CD8-positive, alpha-beta memory T cell (primary cell): Measurements from ENCODE around the gene BEGAIN. TPM values are rescaled to one million over a fixed set of nuclear protein-coding genes. Genes with fewer than 3 reads are reported as not detected.

Source experiments
- CTCF ChIA-PET: fragments of 350-600 bp; sonication (Branson Sonifier 250); formaldehyde crosslinking; loops from one replicate; lab custom pipeline; 2021; ENCODE audit warnings: antibody characterized with exemption; lab: Charles Lee
- POLR2A ChIA-PET: fragments of 350-600 bp; sonication (Branson Sonifier 250); formaldehyde crosslinking; loops from one replicate; lab custom pipeline; 2021; ENCODE audit warnings: antibody characterized with exemption; lab: Charles Lee
- DNase-seq, 5 donors: peaks; one replicate each; pipeline versions ENCODE4 v3.0.0 to v3.0.0-alpha.2; 2020 to 2022; ENCODE audit warnings: mixed read lengths in 1 of 5
- H3K27ac ChIP-seq: one replicate; pipeline ENCODE4 v1.7.0; 2013; ENCODE audit warnings: low read depth, mild to moderate bottlenecking, low read length, moderate library complexity
- H3K27me3 ChIP-seq: 2 replicates; pipeline ENCODE4 v1.7.0; 2013; ENCODE audit warnings: low read length, mild to moderate bottlenecking; ENCODE audit not compliant: insufficient read depth, poor library complexity, severe bottlenecking
- H3K36me3 ChIP-seq: 2 replicates; pipeline ENCODE4 v1.7.0; 2013; ENCODE audit warnings: mild to moderate bottlenecking, low read length, moderate library complexity; ENCODE audit not compliant: insufficient read depth
- H3K4me1 ChIP-seq: 2 replicates; pipeline ENCODE4 v1.7.0; 2013; ENCODE audit warnings: mild to moderate bottlenecking, low read length, moderate library complexity; ENCODE audit not compliant: insufficient read depth
- H3K4me3 ChIP-seq: 2 replicates; pipeline ENCODE4 v1.7.0; 2013; ENCODE audit warnings: mild to moderate bottlenecking, low read length
- H3K9me3 ChIP-seq: 2 replicates; pipeline ENCODE4 v1.7.0; 2013; ENCODE audit warnings: mild to moderate bottlenecking, low read length
- H3K27ac Mint-ChIP-seq, 8 donors: one replicate each; pipeline ENCODE4 v1.8.0; 2020 to 2021; ENCODE audit warnings: mixed read lengths in 8 of 8, mild to moderate bottlenecking in 6 of 8, inconsistent platforms in 3 of 8, moderate library complexity in 3 of 8
- H3K27me3 Mint-ChIP-seq, 2 donors: one replicate each; pipeline ENCODE4 v1.8.0; 2020 to 2021; ENCODE audit warnings: mixed read lengths in 2 of 2, mild to moderate bottlenecking in 1 of 2, moderate library complexity in 1 of 2
- H3K36me3 Mint-ChIP-seq, 3 donors: one replicate each; pipeline ENCODE4 v1.8.0; 2020 to 2021; ENCODE audit warnings: mixed read lengths in 3 of 3, inconsistent platforms in 1 of 3, mild to moderate bottlenecking in 1 of 3
- H3K4me1 Mint-ChIP-seq, 3 donors: one replicate each; pipeline ENCODE4 v1.8.0; 2020 to 2021; ENCODE audit warnings: mixed read lengths in 3 of 3, inconsistent platforms in 1 of 3, mild to moderate bottlenecking in 1 of 3
- H3K4me3 Mint-ChIP-seq, 7 donors: one replicate each; pipeline ENCODE4 v1.8.0; 2020 to 2021; ENCODE audit warnings: mixed read lengths in 7 of 7, mild to moderate bottlenecking in 6 of 7, moderate library complexity in 4 of 7, inconsistent platforms in 2 of 7
- H3K9me3 Mint-ChIP-seq, 5 donors: one replicate each; pipeline ENCODE4 v1.8.0; 2020 to 2022; ENCODE audit warnings: mixed read lengths in 5 of 5, mild to moderate bottlenecking in 3 of 5, moderate library complexity in 2 of 5, inconsistent platforms in 1 of 5
- polyA plus RNA-seq: library from polyadenylated mRNA; unstranded; fragments of 300-500 nt; fragmentation: Illumina TruSeq; gene quantifications from one replicate; pipeline ENCODE4 v1.2.3, GENCODE V29; 2021
- total RNA-seq, 2 experiments: library from RNA; stranded (reverse); gene quantifications; one replicate each; pipeline ENCODE4 v1.2.3, GENCODE V29; 2021

The BEGAIN gene
- total and polyA plus RNA-seq, 3 experiments from 2014 or later = 0.26 to 2.4 (median 2.4) TPM

GRCh38 chr14:100626614-100627013 lies 39.4 kb upstream of the BEGAIN start:
- Mint-ChIP-seq H3K4me3 (no peak overlapping the region), H3K27ac (no peak overlapping the region), H3K36me3 (peaks cover 0 to 8% (median 0%) of the 10 kb centered on the region in 3 donors), H3K27me3 (peaks cover 14 to 38% of the 10 kb centered on the region in 2 donors), H3K9me3 (peaks cover 0 to 7% (median 0%) of the 10 kb centered on the region in 5 donors), H3K4me1 (peaks cover 0 to 4% (median 0%) of the 10 kb centered on the region in 3 donors)
- Histone ChIP-seq H3K4me3 (no peak overlapping the region), H3K36me3 (no peaks in the 10 kb centered on the region), H3K27ac (no peak overlapping the region), H3K4me1 (no peaks in the 10 kb centered on the region), H3K9me3 (no peaks in the 10 kb centered on the region), H3K27me3 (no peaks in the 10 kb centered on the region)
- ChIA-PET CTCF (interaction anchor here (2.5 kb wide), 1 partner anchor 19 kb away, joined by 8 read pairs; no protein-coding TSS in a partner anchor), POLR2A (no interaction called here)
- no peak for DNase-seq

GRCh38 chr14:100623961-100624360 lies 36.7 kb upstream of the BEGAIN start:
- Histone ChIP-seq H3K4me3 (no peak overlapping the region), H3K4me1 (no peaks in the 10 kb centered on the region), H3K36me3 (no peaks in the 10 kb centered on the region), H3K27ac (no peak overlapping the region), H3K9me3 (no peaks in the 10 kb centered on the region), H3K27me3 (no peaks in the 10 kb centered on the region)
- H3K9me3 Mint-ChIP-seq = peaks cover 0 to 7% (median 0%) of the 10 kb centered on the region in 5 donors
- H3K4me3 Mint-ChIP-seq = no peak overlapping the region
- H3K27me3 Mint-ChIP-seq = peaks cover 11 to 41% of the 10 kb centered on the region in 2 donors
- peaks cover 0 to 6% (median 2%) of the 10 kb centered on the region in 3 donors for H3K4me1 Mint-ChIP-seq
- POLR2A ChIA-PET = no interaction called here
- CTCF ChIA-PET = interaction anchor here (2.2 kb wide), 2 partner anchors 22 to 29 kb away, joined by 6 to 9 read pairs; no protein-coding TSS in a partner anchor
- DNase-seq = peak in 1 of 5 donors; percentile 37
- no peak overlapping the region for H3K27ac Mint-ChIP-seq
- peaks cover 0 to 8% (median 0%) of the 10 kb centered on the region in 3 donors for H3K36me3 Mint-ChIP-seq

GRCh38 chr14:100623557-100623956 lies 36.3 kb upstream of the BEGAIN start:
- no peak for DNase-seq
- Mint-ChIP-seq H3K27me3 (peaks cover 11 to 41% of the 10 kb centered on the region in 2 donors), H3K9me3 (peaks cover 0 to 7% (median 0%) of the 10 kb centered on the region in 5 donors), H3K27ac (peak overlapping the region in 1 of 8 donors; percentile 52), H3K4me3 (no peak overlapping the region), H3K36me3 (peaks cover 0 to 8% (median 0%) of the 10 kb centered on the region in 3 donors), H3K4me1 (peaks cover 3 to 10% (median 6%) of the 10 kb centered on the region in 3 donors)
- Histone ChIP-seq H3K4me3 (no peak overlapping the region), H3K9me3 (no peaks in the 10 kb centered on the region), H3K27ac (no peak overlapping the region), H3K4me1 (peaks cover under 1% of the 10 kb centered on the region), H3K36me3 (no peaks in the 10 kb centered on the region), H3K27me3 (no peaks in the 10 kb centered on the region)
- ChIA-PET POLR2A (no interaction called here), CTCF (interaction anchor here (2.2 kb wide), 2 partner anchors 22 to 29 kb away, joined by 6 to 9 read pairs; no protein-coding TSS in a partner anchor)

GRCh38 chr14:100622708-100623485 lies 35.7 kb upstream of the BEGAIN start:
- no peak for DNase-seq
- Mint-ChIP-seq H3K27me3 (peaks cover 11 to 41% of the 10 kb centered on the region in 2 donors), H3K4me1 (peaks cover 10 to 17% (median 12%) of the 10 kb centered on the region in 3 donors), H3K9me3 (peaks cover 0 to 7% (median 0%) of the 10 kb centered on the region in 5 donors), H3K4me3 (no peak overlapping the region), H3K27ac (peak overlapping the region in 1 of 8 donors; percentile 52), H3K36me3 (peaks cover 0 to 8% (median 0%) of the 10 kb centered on the region in 3 donors)
- CTCF ChIA-PET = interaction anchor here (2.2 kb wide), 2 partner anchors 23 to 30 kb away, joined by 6 to 9 read pairs; no protein-coding TSS in a partner anchor
- Histone ChIP-seq H3K9me3 (no peaks in the 10 kb centered on the region), H3K27ac (no peak overlapping the region), H3K36me3 (no peaks in the 10 kb centered on the region), H3K27me3 (no peaks in the 10 kb centered on the region), H3K4me3 (no peak overlapping the region), H3K4me1 (peaks cover 7% of the 10 kb centered on the region)
- POLR2A ChIA-PET = no interaction called here

GRCh38 chr14:100622224-100622623 lies 35.0 kb upstream of the BEGAIN start:
- no peaks in the 10 kb centered on the region for H3K9me3 ChIP-seq
- H3K4me3 Mint-ChIP-seq = no peak overlapping the region
- ChIA-PET CTCF (interaction anchor here (2.2 kb wide), 2 partner anchors 23 to 31 kb away, joined by 6 to 9 read pairs; no protein-coding TSS in a partner anchor), POLR2A (no interaction called here)
- peaks cover 0 to 7% (median 0%) of the 10 kb centered on the region in 5 donors for H3K9me3 Mint-ChIP-seq
- H3K36me3 Mint-ChIP-seq = peaks cover 0 to 8% (median 0%) of the 10 kb centered on the region in 3 donors
- H3K27me3 ChIP-seq = no peaks in the 10 kb centered on the region
- no peak overlapping the region for H3K4me3 ChIP-seq
- peaks cover 14% of the 10 kb centered on the region for H3K4me1 ChIP-seq
- H3K27me3 Mint-ChIP-seq = peaks cover 12 to 41% of the 10 kb centered on the region in 2 donors
- peaks cover 15 to 23% (median 19%) of the 10 kb centered on the region in 3 donors for H3K4me1 Mint-ChIP-seq
- H3K27ac ChIP-seq = no peak overlapping the region
- no peaks in the 10 kb centered on the region for H3K36me3 ChIP-seq
- H3K27ac Mint-ChIP-seq = peak overlapping the region in 1 of 8 donors; percentile 72
- DNase-seq = peak in 1 of 5 donors; percentile 26

GRCh38 chr14:100621806-100622205 lies 34.6 kb upstream of the BEGAIN start:
- no peak overlapping the region for H3K4me3 Mint-ChIP-seq
- Histone ChIP-seq H3K4me3 (no peak overlapping the region), H3K9me3 (no peaks in the 10 kb centered on the region), H3K4me1 (peaks cover 18% of the 10 kb centered on the region), H3K27me3 (no peaks in the 10 kb centered on the region), H3K36me3 (no peaks in the 10 kb centered on the region), H3K27ac (no peak overlapping the region)
- peaks cover 19 to 27% (median 23%) of the 10 kb centered on the region in 3 donors for H3K4me1 Mint-ChIP-seq
- H3K27me3 Mint-ChIP-seq = peaks cover 14 to 37% of the 10 kb centered on the region in 2 donors
- H3K27ac Mint-ChIP-seq = peak overlapping the region in 1 of 8 donors; percentile 72
- ChIA-PET POLR2A (no interaction called here), CTCF (interaction anchor here (2.2 kb wide), 1 partner anchor 31 kb away, joined by 6 read pairs; no protein-coding TSS in a partner anchor)
- peaks cover 0 to 8% (median 0%) of the 10 kb centered on the region in 3 donors for H3K36me3 Mint-ChIP-seq
- H3K9me3 Mint-ChIP-seq = peaks cover 0 to 6% (median 0%) of the 10 kb centered on the region in 5 donors
- DNase-seq = peak in 1 of 5 donors; percentile 30

GRCh38 chr14:100620255-100621100 lies 33.3 kb upstream of the BEGAIN start:
- Mint-ChIP-seq H3K27ac (no peak overlapping the region), H3K36me3 (peaks cover 0 to 8% (median 0%) of the 10 kb centered on the region in 3 donors), H3K4me3 (no peak overlapping the region), H3K9me3 (peaks cover 0 to 6% (median 0%) of the 10 kb centered on the region in 5 donors), H3K27me3 (peaks cover 12 to 28% of the 10 kb centered on the region in 2 donors), H3K4me1 (peaks cover 20 to 27% (median 25%) of the 10 kb centered on the region in 3 donors)
- ChIA-PET POLR2A (no interaction called here), CTCF (no interaction called here)
- peak in 1 of 5 donors; percentile 40 for DNase-seq
- no peak overlapping the region for H3K27ac ChIP-seq
- no peaks in the 10 kb centered on the region for H3K36me3 ChIP-seq
- H3K4me1 ChIP-seq = peaks cover 18% of the 10 kb centered on the region
- no peaks in the 10 kb centered on the region for H3K9me3 ChIP-seq
- H3K27me3 ChIP-seq = no peaks in the 10 kb centered on the region
- no peak overlapping the region for H3K4me3 ChIP-seq
